Left renal pelvis (tissue), 4 donors: ENCODE results near the gene ODC1. TPM values are rescaled to one million over a fixed set of nuclear protein-coding genes. Genes with fewer than 3 reads are reported as not detected.

ENCODE experiments used
- DNase-seq, 4 donors: peaks; one replicate each; pipeline ENCODE4 v3.0.0-alpha.2; 2013; ENCODE audit warnings: low read depth in 4 of 4, low spot score in 3 of 4
- polyA plus RNA-seq, 4 donors: library from polyadenylated mRNA; unstranded; fragments of 120-200 nt; gene quantifications; one replicate each; pipeline ENCODE4 v1.2.1, GENCODE V29; 2013; ENCODE audit not compliant: insufficient read length in 4 of 4

ODC1 gene
- polyA plus RNA-seq, 4 donors = 103 to 444 (median 385) TPM

DNA sequence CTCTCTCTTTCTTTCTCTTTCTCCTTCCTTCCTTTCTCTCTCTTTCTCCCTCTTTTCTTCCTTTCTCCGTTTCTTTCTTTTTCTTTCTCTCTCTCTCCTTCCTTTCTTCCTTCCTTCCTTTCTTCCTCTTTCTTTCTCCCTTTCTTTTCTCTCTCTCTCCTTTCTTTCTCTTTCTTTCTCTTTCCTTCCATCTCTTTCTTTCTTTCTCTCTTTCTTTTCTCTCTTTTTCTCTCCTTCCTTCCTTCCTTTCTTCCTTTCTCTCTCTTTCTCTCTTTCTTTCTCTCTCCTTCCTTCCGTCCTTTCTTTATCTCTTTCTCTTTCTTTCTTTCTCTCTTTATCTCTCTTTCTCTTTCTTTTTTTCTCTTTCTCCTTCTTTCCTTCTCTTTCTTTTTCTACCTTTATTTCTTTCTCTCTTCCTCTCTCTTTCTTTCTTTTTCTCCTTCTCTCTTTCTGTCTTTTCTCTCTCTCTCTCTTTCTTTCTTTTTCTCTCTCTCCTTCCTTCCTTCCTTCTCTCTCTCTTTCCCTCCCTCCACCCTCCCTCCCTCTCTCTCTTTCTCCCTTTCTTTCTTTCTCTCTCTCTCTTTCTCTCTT is 32.3 kb upstream of the ODC1 start:
- no peak for DNase-seq

- no peak for DNase-seq
Measured at GRCh38 chr2:10478916-10479315, 30.8 kb upstream of the ODC1 start.

- no peak for DNase-seq
Measured at GRCh38 chr2:10478298-10478625, 30.1 kb upstream of the ODC1 start.

- DNase-seq = peak in 1 of 4 donors; percentile 53
Measured at GRCh38 chr2:10477443-10478297, 29.5 kb upstream of the ODC1 start.

DNA sequence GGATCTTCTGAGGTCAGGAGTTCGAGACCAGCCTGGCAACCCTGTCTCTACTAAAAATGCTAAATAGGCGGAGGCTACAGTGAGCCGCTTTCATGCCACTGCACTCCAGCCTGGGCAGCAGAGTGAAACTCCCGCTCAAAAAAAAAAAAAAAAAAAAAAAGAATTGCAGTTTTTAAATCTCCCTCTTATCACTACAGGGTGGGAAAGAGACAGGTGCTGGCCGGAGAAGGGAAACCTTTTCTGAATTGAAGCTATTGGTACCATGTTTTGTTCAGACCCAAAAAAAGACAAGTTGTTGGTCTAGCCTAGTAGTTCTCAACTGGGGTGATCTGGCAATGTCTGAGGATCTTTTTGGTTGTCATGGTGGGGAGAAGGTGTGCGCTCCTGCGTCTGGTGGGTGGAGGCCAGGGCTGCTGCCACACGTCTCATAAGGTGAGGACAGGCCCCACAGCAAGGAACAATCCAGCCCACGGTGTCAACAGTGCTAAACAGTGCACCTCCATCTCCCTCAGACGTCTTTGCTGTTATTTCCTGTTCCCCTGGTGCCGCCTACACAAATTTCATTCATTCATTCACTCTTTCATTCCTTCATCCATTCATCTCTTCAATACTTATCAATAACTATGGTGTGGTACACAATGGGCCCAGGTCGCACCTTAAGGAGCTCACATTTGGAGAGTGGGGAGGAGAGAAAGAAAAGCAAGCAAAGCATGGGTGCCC is 28.8 kb upstream of the ODC1 start:
- DNase-seq = no peak

DNA sequence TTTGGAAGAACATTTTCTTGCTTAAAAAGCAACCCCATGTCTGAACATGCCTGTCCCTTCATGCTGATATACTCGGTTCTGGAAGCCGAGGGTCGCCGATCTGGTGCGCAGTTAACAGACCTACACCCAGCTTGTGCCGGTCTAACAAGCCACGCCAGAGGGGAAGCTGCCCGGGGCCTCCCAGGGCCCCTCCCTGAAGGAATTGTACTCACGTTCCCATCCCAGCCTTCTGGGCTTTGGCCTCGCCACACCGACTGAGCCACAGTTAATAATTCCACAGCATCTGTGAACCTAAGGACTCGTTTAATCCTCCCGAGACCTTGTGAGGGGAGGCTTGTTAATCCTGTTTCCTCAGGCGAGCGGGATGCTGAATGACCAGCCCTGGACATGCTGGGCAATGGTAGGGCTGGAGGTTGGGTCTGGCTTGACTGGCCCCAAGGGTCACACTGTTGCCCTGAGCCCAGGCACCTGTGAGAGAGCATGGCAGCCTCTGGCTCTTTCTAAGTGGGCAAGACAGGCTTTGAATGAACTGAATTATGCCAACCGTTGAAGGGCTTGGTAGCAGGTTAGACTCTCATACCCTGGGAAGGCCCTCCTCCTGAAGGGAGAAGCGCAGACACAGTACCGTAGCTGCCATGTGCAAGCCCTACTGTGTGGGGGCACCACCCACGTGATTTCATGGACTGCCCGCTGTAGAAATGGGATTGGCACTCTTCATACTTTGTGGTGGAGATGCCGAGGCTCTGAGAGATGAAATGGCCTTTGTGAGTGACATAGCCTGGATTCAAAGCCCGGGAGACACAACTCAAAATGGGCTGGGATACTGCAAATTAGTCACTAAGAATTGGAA is 27.9 kb upstream of the ODC1 start:
- DNase-seq = no peak

GRCh38 chr2:10475221-10475722 is 27.1 kb upstream of the ODC1 start:
- DNase-seq = no peak

DNA sequence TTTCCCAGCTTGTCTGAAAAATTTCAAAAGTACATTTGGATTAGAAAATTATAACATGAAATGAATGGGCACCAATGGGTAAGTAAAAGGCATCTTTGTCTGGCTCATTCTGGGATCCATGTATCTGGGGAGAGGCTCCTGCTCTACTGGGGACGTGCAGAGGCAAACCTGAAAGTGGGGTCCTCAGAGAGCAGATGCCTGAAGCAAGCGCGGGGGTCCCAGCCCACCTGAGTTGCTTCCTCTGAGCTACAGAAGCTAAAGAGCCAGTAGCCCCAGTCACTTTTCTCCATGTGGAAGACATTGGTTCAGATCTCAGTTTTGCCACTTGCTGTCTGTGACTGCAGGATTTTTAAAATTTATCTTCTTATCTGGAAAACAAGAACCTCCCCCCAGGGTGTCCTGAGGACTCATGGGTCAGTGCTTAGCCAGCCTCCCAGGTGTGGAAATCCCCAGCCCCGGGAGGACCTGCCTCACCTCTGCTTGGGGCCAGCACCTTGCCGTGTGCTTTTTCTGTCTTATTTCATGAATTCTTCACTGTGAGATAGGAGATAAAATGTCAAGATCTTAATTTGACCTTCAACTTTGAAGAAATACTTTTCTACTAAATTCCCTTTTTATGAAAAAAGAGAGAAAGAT is 25.1 kb upstream of the ODC1 start:
- DNase-seq = no peak

DNA sequence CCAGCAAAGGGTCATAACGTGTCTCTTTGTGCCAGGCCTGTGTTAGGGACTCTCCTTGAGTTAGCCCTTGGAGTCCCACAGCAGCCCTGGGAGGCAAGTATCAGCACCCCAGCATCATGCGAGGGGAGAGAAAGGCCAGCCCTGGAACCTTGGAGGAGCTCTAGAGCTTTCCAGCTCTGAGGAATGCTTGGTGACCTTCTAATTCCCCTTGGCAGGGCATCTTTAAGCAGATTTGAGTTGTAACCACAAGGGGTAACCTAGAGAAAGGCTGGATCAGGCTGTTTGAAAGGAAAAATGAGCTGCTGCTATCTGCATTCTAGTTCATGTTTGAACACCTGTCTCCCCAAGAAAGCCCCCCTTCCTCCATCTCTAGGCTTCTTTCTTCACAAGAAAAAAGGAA is 23.8 kb upstream of the ODC1 start:
- no peak for DNase-seq

DNA sequence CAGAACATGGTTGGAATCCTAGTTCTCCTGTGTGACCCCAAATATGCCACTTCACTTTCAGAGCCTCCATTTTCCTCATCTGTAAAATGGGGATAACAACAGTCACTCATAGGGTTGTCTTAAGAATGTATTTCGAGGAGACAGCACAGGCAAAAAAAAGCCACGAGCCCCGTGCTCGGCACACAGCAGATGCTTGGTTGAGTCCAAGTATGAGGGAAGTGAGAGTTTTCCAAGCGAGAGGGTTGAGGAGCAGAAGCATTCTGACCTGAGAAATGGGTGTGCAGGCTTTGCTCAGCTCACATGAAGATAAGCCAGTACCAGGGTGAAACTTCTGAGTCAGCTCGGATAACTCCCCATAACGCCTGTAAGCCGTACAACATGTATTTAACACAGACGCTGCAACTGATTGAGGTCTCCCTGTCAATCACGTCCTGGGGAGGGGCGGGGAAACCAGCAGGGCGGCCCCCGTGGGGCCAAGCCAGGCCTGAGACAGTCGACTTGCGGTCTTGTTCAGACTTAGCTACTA is 23.0 kb upstream of the ODC1 start:
- DNase-seq = no peak

GRCh38 chr2:10469955-10470608 is 22.0 kb upstream of the ODC1 start:
- DNase-seq = no peak

DNA sequence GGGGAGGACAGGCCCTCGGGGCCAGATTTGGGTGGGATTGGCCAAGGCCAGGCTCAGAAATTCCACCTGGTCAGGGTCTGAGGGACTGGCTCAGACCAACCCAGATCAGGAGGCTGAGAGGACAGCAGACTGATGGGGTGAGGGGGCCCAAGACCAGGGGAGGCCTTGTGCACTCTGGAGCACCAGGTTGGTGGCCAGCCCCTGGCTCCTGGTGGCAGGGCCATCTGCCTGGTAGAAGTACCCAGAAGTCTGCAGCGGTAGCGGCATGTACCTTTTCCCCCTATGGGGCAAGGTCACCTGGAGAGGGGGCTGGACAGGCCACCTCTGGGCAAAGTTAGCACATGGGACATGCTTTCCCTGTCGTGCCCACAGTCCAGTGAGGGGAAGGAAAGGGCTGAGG is 21.2 kb upstream of the ODC1 start:
- no peak for DNase-seq

GRCh38 chr2:10467401-10467800 is 19.3 kb upstream of the ODC1 start:
- DNase-seq = no peak

- DNase-seq = no peak
Measured at GRCh38 chr2:10466801-10467200, 18.7 kb upstream of the ODC1 start.

- no peak for DNase-seq
Measured at GRCh38 chr2:10465910-10466309, 17.8 kb upstream of the ODC1 start.

GRCh38 chr2:10462178-10463083 is 14.3 kb upstream of the ODC1 start:
- no peak for DNase-seq

DNA sequence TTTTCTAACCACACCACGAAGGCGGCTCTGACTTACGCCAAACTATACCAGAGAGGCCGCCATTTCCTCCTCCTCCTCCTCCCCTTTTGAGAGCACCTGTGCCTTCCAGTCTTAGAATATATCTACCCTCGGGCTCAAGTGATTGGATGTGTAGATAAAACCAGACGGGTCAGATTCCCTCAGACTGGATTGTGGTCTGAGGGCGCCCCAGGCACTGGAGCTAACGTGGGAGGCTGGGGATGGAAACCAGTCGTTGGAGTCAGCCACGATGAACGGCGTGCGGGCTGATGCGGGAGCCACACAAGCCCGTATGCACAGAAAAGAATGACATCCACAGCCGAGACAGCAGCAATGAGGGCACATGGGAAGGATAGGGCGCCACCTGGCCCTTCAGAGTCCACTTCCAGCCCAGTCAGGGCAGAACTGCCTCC is 12.3 kb upstream of the ODC1 start:
- DNase-seq = no peak

DNA sequence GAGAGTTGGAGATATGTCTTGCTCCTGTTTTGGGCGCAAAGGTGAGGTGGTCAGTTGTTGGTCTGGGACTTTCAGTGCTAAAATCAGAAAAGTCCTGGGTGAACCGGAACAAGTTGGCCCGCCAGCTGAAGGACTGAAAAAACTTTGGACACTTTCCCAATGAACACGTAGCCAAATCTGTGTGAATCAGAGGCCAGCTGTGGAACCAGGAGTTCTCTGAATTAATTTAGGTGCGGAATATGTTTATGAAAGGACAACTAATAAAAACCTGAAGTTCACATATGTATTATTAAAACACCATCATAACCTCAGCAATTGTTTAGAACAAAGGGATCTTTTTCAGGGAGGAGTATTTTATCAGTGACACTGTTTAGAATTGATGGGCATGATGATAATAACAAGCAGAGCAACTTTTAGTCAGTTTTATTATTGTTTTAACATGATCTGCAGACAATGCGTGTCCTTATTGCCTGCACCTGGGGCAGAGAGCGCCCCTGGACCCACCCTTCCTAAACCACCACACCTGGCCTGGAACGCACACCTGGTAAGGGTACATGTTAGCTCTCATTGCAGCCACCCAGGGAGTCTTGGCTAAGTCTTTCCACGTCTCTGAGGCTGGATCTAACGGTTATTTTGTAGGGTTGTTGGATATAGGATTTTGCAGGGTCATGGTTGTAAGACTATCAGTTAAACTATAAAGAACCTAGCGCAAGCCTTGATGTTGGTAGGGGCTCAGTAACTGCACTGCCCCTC is 9.9 kb upstream of the ODC1 start:
- DNase-seq = no peak
